Esophagus muscularis mucosa (tissue), 4 donors: Measurements from ENCODE around the gene CAMTA1. TPM values are rescaled to one million over a fixed set of nuclear protein-coding genes. Genes with fewer than 3 reads are reported as not detected.
"Not testable (repeated sequence)": the region's sequence is repeated elsewhere in the genome, so short reads cannot be mapped to it uniquely, and the experiment has no call there.

Experiments used
- DNase-seq: peaks from one replicate; pipeline ENCODE4 v3.0.0-alpha.2; 2017; ENCODE audit errors: extremely low spot score
- H3K27ac ChIP-seq, 4 donors: fragments of 200-600 bp; sonication (generic); replicated peaks in 1 of 4; 1 replicate in 3 of 4; 2 replicates in 1 of 4; pipeline ENCODE4 v1.5.1; 2016 to 2019; ENCODE audit warnings: mild to moderate bottlenecking in 1 of 4
- H3K27me3 ChIP-seq, 4 donors: fragments of 200-600 bp; sonication (generic); one replicate each; pipeline versions ENCODE4 v1.5.1 to v1.6.0; 2016 to 2019
- H3K36me3 ChIP-seq, 4 donors: fragments of 200-600 bp; sonication (generic); one replicate each; pipeline ENCODE4 v1.5.1; 2016 to 2019
- H3K4me1 ChIP-seq, 4 donors: fragments of 200-600 bp; sonication (generic); one replicate each; pipeline ENCODE4 v1.5.1; 2016 to 2019
- H3K4me3 ChIP-seq, 4 donors: fragments of 200-600 bp; sonication (generic); 1 replicate in 2 of 4; 2 replicates in 2 of 4; pipeline ENCODE4 v1.5.1; 2016 to 2019; ENCODE audit warnings: mild to moderate bottlenecking in 4 of 4, moderate library complexity in 1 of 4
- H3K9me3 ChIP-seq, 4 donors: fragments of 200-600 bp; sonication (generic); 1 replicate in 3 of 4; 2 replicates in 1 of 4; pipeline ENCODE4 v1.5.1; 2016 to 2019
- EP300 ChIP-seq: sonication (generic); formaldehyde crosslinking; IDR thresholded peaks from one replicate; pipeline ENCODE4 v1.6.1; 2017; ENCODE audit warnings: antibody characterized with exemption
- POLR2A ChIP-seq: fragments of 450-650 bp; IDR thresholded peaks from one replicate; pipeline ENCODE4 v1.6.1; 2017; ENCODE audit warnings: antibody characterized with exemption, moderate library complexity, mild to moderate bottlenecking, low read depth
- POLR2AphosphoS5 ChIP-seq, 2 donors: sonication (generic); formaldehyde crosslinking; IDR thresholded peaks; one replicate each; pipeline ENCODE4 v1.6.1; 2017; ENCODE audit warnings: antibody characterized with exemption in 2 of 2
- whole genome bisulfite sequencing: methylation state at CpG from one replicate; pipeline ENCODE4 v1.1.5; 2018; 5-methylcytosine and 5-hydroxymethylcytosine counted together
- intact Hi-C: fragments of 100-400 bp; cut with DNase I; formaldehyde crosslinking; loops from one replicate; pipeline ENCODE4 v1.15.1; 2023
- total RNA-seq, 4 donors: library from RNA; depleted of rRNA; stranded (reverse); fragments of >200 nt; gene quantifications; one replicate each; pipeline versions ENCODE4 v1.1.0 to v1.2.1, GENCODE V29; 2016
- TF ChIP-seq, protein P1 (sequence below), 3 experiments: fragments of 200-600 bp in 2 of 3; fragments of 450-650 bp in 1 of 3; sonication (generic) in 2 of 3; IDR thresholded peaks; one replicate each; pipeline ENCODE4 v1.5.1; 2017 to 2019; ENCODE audit warnings: antibody characterized with exemption in 3 of 3, mild to moderate bottlenecking in 2 of 3, moderate library complexity in 1 of 3

The CAMTA1 gene
- total RNA-seq, 4 donors from 2014 or later: 109 to 226 (median 139) TPM

DNA sequence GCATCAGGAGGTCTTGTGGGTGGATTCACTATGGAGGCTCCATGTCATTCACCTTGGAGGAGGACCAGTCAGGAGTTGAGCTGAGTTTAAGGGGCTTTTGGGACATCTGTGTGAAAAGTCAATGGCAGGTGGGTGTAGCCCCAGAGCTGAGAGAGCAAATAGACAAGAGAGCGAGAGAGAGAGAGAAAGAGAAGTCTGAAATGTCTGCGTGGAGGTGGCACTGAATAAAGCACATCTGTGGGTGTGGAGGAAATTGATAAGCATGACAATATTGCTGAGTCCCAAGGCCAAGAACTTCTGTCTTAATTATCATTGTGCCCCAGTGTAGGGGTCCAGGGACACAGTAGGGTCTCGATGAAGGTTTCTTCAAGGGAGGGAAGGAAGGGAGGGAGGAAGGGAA lies 906.3 kb downstream of the CAMTA1 start:
- TF ChIP-seq POLR2AphosphoS5 (IDR thresholded peaks at IDR 0.05) (no peak), EP300 (no peak), POLR2A (no peak)
- TF ChIP-seq, protein P1, sequence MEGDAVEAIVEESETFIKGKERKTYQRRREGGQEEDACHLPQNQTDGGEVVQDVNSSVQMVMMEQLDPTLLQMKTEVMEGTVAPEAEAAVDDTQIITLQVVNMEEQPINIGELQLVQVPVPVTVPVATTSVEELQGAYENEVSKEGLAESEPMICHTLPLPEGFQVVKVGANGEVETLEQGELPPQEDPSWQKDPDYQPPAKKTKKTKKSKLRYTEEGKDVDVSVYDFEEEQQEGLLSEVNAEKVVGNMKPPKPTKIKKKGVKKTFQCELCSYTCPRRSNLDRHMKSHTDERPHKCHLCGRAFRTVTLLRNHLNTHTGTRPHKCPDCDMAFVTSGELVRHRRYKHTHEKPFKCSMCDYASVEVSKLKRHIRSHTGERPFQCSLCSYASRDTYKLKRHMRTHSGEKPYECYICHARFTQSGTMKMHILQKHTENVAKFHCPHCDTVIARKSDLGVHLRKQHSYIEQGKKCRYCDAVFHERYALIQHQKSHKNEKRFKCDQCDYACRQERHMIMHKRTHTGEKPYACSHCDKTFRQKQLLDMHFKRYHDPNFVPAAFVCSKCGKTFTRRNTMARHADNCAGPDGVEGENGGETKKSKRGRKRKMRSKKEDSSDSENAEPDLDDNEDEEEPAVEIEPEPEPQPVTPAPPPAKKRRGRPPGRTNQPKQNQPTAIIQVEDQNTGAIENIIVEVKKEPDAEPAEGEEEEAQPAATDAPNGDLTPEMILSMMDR (IDR thresholded peaks at IDR 0.05): no peak
- no peak overlapping the region for H3K4me3 ChIP-seq
- peaks cover 0 to 7% (median 3%) of the 10 kb centered on the region in 4 donors for H3K9me3 ChIP-seq
- H3K27me3 ChIP-seq: peaks cover 0 to 10% (median 0%) of the 10 kb centered on the region in 4 donors
- H3K27ac ChIP-seq: no peak overlapping the region
- no peaks in the 10 kb centered on the region for H3K36me3 ChIP-seq
- 90% methylated on average over 3 of the region's 3 CpGs for WGBS
- intact Hi-C loops: no loop called here
- H3K4me1 ChIP-seq: no peaks in the 10 kb centered on the region
- DNase-seq: no peak

DNA sequence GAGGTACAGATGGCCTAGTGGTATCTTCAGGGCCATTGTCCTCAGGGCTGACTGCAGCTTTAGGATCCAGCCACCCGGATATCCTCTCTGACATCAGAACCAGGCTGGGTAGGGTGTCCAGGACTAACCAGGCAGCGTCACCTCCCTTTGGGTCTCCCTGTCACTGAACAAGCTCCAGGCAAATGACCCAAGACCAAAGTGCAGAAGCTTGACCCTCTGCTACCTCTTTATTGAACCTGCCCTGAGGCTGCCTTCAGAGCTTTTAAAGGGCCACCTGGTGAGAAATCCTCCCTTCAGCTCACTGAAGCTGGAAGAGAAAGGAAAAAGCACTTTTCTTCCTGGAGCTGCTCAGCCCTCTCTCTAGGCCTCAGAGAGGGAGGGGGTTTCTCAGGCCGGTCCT lies 906.8 kb downstream of the CAMTA1 start:
- peaks cover 0 to 7% (median 3%) of the 10 kb centered on the region in 4 donors for H3K9me3 ChIP-seq
- H3K4me3 ChIP-seq: no peak overlapping the region
- DNase-seq: no peak
- H3K36me3 ChIP-seq: no peaks in the 10 kb centered on the region
- TF ChIP-seq POLR2A (no peak), POLR2AphosphoS5 (IDR thresholded peaks at IDR 0.05) (no peak), EP300 (no peak)
- TF ChIP-seq, protein P1 (IDR thresholded peaks at IDR 0.05): no peak
- no peak overlapping the region for H3K27ac ChIP-seq
- WGBS: 96% methylated on average over 2 of the region's 3 CpGs
- H3K27me3 ChIP-seq: peaks cover 0 to 10% (median 0%) of the 10 kb centered on the region in 4 donors
- intact Hi-C loops: no loop called here
- H3K4me1 ChIP-seq: no peaks in the 10 kb centered on the region

DNA sequence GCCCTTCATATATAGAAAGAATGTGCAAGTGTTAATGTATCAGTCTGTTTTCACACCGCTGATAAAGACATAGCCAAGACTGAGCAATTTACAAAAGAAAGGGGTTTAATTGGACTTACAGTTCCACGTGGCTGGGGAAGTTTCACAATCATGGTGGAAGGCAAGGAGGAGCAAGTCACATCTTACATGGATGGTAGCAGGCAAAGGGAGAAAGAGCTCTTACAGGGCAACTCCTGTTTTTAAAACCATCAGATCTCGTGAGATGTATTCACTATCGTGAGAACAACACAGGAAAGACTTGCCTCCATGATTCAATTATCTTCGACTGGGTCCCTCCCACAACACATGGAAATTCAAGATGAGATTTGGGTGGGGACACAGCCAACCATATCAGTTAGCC lies 907.8 kb downstream of the CAMTA1 start:
- H3K4me3 ChIP-seq, DNase-seq, H3K36me3 ChIP-seq, intact Hi-C loops, H3K4me1 ChIP-seq, H3K9me3 ChIP-seq, H3K27ac ChIP-seq: not testable (repeated sequence)
- 81% methylated on average over 5 of the region's 5 CpGs for WGBS
- peaks cover 0 to 10% (median 0%) of the 10 kb centered on the region in 4 donors for H3K27me3 ChIP-seq

DNA sequence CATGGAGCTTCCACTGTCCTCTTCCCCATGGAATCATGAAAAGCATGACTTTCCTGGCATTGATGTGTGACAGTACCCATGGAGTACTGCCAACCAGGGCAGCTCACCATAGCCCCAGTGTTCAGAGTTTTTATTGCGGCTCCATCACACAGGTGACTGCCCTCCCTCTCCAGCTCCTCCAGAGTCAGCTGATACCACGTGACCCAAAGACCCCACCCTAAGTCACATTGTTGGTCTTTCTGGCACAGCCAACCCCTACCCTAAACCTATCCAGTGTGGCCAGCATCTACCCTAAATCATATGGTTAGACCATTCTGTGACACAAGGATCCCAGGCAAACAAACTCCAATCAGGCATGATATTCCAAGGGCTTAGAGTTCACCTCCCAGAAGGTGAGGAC lies 908.4 kb downstream of the CAMTA1 start:
- Histone ChIP-seq H3K4me1 (no peaks in the 10 kb centered on the region), H3K4me3 (no peak overlapping the region), H3K36me3 (no peaks in the 10 kb centered on the region), H3K27me3 (peaks cover 0 to 10% (median 0%) of the 10 kb centered on the region in 4 donors), H3K9me3 (peaks cover 0 to 7% (median 3%) of the 10 kb centered on the region in 4 donors), H3K27ac (no peak overlapping the region)
- TF ChIP-seq POLR2A (no peak), EP300 (no peak), POLR2AphosphoS5 (IDR thresholded peaks at IDR 0.05) (no peak)
- TF ChIP-seq, protein P1 (IDR thresholded peaks at IDR 0.05): no peak
- 30% methylated on average over 2 of the region's 2 CpGs for whole genome bisulfite sequencing
- intact Hi-C loops: no loop called here
- no peak for DNase-seq

DNA sequence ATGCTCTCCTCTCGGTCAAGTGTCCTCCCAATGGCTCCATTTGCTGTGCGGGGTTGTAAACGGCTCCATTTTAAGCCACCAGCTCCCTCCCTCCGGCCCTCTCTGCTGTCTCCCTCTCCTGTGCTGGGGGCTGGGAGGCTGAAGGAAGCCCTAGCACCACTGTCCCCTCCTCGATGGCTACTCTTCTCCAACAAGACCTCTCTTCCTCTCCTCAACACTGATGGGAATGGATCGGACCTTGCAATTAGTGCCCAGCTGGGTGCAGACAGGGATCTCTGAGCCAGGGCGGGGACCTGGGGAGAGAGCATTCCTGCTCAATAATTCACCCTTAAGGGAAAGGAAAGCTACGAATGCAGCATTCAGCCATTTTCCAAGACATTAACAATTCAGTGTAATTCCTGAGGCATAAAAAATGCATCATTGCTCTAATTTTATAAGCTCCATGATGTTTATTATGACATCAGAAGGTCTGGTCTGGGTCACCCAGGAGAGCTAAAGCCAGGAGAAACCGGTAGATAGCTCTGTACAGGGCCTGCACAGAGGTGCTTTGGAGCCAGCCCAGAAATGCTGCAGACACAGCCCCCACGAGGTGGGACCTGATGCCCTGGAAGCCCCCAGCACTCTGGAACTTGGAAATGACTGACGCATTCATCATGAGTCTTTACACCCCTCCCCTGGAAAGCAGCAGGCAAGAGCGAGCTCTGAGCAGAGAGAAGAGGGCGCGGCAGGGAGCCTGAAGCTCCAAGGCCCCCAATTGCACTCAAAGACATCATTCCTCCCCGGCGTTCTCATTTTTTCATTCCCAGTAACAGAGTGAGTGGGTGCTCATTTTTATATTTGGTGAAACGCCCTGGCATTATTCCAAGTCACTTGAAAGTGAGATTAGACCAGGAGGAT lies 909.6 kb downstream of the CAMTA1 start:
- Histone ChIP-seq H3K4me1 (no peaks in the 10 kb centered on the region), H3K27me3 (peaks cover 0 to 5% (median 0%) of the 10 kb centered on the region in 4 donors), H3K9me3 (peaks cover 0 to 7% (median 3%) of the 10 kb centered on the region in 4 donors), H3K4me3 (no peak overlapping the region), H3K36me3 (no peaks in the 10 kb centered on the region), H3K27ac (no peak overlapping the region)
- DNase-seq: no peak
- intact Hi-C loops: no loop called here
- TF ChIP-seq, protein P1 (IDR thresholded peaks at IDR 0.05): no peak
- no peak for TF ChIP-seq POLR2A
- TF ChIP-seq POLR2AphosphoS5 (IDR thresholded peaks at IDR 0.05): no peak
- TF ChIP-seq EP300: no peak
- 72% methylated on average over 17 of the region's 17 CpGs for WGBS
